CD4-positive, alpha-beta T cell treated with Interleukin-10 for 1 hour (primary cell): ENCODE measurements around the gene TRIM38.
"Not testable (repeated sequence)": the region's sequence is repeated elsewhere in the genome, so short reads cannot be mapped to it uniquely, and the experiment has no call there.

Experiments used
- DNase-seq: peaks from one replicate; pipeline ENCODE4 v3.0.0-alpha.2; 2020

TRIM38 gene

DNA sequence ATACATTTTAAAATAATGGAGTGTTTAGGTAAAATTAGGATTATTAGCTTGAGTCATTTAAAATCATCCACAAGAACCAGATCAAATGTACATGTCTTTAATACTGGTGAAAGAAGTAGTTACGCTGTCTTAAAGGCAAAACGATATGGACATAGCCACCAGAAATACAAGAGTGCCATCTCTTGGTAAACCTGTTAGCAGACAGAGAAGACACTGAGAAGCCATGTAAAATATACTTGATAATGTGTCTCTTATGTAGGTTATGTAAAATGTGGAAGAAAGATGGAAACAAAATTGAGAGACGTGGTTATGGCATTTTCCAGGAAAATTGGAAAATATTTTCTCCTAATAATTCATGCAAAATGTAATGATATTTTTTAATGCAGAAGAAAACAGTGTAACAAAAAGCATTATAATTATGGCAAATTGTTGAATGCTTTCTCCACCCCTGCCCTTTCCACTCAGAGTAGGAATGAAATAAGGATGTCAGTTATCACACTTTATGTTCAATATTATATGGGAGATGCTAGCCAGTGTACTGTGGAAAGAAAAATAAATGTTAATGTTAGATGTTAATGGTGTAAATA, 19.9 kb upstream of the TRIM38 start:
- DNase-seq, result peak; percentile 56

- DNase-seq, result no peak
These were observed 18.7 kb upstream of the TRIM38 start for GRCh38 chr6:25943887-25944286.

GRCh38 chr6:25944688-25945574, 17.7 kb upstream of the TRIM38 start:
- DNase-seq, result no peak

- not testable (repeated sequence) for DNase-seq
These were observed 16.9 kb upstream of the TRIM38 start for GRCh38 chr6:25945738-25946137.

- no peak for DNase-seq
These were observed 16.0 kb upstream of the TRIM38 start for GRCh38 chr6:25946631-25947030.

DNA sequence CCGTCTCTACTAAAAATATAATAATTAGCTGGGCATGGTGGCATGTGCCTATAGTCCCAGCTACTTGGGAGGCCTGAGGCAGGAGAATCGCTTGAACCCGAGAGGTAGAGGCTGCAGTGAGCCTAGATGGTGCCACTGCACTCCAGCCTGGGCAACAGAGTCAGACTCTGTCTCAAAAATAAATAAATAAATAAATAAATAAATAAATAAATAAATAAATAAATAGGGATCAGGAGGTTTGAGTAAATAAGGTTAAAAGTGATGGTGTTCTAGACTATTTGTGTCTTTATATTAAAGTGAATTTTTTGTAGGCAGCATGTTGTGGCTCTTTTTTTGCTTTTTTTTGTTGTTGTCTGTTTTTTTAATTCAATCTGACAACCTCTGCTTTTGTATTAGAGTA, 15.1 kb upstream of the TRIM38 start:
- DNase-seq, result not testable (repeated sequence)

DNA sequence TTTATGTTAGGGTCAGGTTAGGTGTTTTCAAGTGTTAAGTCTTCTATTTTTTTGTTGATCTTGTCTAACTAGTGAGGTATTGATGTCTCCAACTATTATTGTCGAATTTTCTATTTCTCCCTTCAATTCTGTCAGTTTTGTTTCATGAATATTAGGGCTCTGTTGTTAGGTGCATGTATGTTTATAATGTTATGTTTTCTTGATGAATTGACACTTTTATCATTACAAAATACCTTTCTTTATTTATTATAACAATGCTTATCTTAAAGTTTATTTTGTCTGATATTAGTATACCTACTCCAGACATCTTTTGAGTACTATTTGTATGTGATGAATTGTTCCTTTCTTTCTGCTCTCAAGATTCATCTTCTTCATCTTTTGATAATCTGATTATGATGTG, 12.9 kb upstream of the TRIM38 start:
- DNase-seq, result no peak

- DNase-seq, result no peak
These were observed 12.3 kb upstream of the TRIM38 start for GRCh38 chr6:25950297-25950696.

- no peak for DNase-seq
These were observed 11.1 kb upstream of the TRIM38 start for GRCh38 chr6:25951296-25952032.

GRCh38 chr6:25952535-25952934, 10.1 kb upstream of the TRIM38 start:
- no peak for DNase-seq

- no peak for DNase-seq
These were observed 8.9 kb upstream of the TRIM38 start for GRCh38 chr6:25953733-25954132.

DNA sequence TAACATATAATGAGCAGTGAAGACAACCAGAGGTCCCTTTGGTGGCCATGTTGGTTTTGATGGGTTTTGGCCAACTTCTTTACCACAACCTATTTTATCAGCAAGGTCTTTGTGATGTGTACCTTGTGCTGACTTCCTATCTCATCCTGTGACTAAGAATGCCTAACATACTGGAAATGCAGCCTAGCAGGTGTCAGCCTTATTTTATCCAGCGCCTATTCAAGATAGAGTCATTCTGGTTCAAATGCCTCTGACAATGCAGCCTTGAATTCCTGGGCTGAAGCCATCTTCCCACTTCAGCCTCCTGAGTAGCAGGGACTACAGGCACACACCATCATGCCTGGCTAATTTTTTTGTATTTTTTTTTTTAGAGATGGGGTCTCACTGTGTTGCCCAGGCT, 7.8 kb upstream of the TRIM38 start:
- no peak for DNase-seq

GRCh38 chr6:25956226-25956625, 6.4 kb upstream of the TRIM38 start:
- DNase-seq, result no peak

GRCh38 chr6:25958700-25959162, 3.9 kb upstream of the TRIM38 start:
- no peak for DNase-seq

GRCh38 chr6:25959890-25960536, 2.6 kb upstream of the TRIM38 start:
- DNase-seq, result no peak

DNA sequence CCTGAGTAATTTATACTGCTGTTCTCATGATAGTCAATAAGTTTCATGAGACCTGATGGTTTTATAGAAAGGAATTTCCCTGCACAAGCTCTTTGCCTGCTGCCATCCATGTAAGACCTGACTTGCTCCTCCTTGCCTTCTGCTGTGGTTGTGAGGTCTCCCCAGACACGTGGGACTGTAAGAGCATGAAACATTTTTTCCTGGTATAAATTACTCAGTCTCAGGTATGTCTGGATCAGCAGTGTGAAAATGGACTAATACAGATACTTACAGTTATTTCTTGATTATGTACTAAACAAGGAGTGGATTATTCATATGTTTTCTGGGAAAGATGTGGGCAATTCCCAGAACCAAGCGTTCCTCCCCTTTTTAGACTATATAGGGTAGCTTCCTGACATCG, 1.9 kb upstream of the TRIM38 start:
- DNase-seq, result no peak

GRCh38 chr6:25961619-25962148, 918 bp upstream of the TRIM38 start:
- no peak for DNase-seq

- no peak for DNase-seq
These were observed 973 bp downstream of the TRIM38 start for GRCh38 chr6:25963426-25964123.

GRCh38 chr6:25965058-25965457, 2.5 kb downstream of the TRIM38 start:
- DNase-seq, result no peak

DNA sequence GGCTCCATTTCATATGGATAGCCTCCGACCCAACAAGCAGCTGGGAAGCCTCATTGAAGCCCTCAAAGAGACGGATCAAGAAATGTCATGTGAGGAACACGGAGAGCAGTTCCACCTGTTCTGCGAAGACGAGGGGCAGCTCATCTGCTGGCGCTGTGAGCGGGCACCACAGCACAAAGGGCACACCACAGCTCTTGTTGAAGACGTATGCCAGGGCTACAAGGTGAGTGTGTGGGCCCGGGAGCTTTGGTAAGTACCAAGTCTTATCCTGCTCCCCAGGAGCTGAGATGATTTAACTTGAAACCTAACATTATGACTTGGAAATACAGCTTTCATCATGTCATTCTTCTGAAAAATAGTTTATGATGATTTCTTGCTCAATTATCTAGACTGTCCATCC, 4.1 kb downstream of the TRIM38 start:
- no peak for DNase-seq

- DNase-seq, result no peak
These were observed 6.2 kb downstream of the TRIM38 start for GRCh38 chr6:25968769-25969168.

DNA sequence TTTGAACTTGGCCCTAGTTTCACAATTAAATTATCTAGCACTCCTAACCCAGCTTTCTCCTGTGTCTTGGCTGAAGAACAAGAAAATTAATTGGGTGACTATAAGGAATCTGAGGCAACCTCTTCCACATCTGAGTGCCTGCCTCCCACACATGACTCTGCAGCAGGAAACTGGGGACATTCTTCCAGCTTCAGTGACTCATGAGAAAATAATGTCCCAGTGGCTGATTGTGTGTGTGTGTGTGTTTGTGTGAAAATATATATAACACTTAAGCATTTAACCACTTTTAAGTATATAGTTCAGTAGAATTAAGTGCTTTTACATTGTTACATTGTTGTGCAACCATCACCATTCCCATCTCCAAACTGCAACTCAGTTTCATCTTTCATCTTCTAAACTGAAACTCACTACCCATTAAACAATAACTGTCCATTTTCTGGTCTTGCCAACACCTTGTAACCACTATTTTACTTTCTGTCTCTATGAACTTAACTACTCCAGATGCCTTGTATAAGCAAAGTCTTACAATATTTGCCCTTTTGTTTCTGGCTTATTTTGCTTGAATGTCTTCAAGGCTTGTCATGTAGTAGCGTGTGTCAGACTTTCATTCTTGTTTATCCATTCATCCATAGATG, 8.7 kb downstream of the TRIM38 start:
- no peak for DNase-seq
